Keratinocyte (primary cell): ENCODE measurements around the gene TEX51. TPM values are rescaled to one million over a fixed set of nuclear protein-coding genes. Genes with fewer than 3 reads are reported as not detected.

Experiments used
- DNase-seq: peaks from one replicate; pipeline ENCODE4 v3.0.0-alpha.2; 2011; ENCODE audit warnings: low read depth, missing footprints, low spot score
- FAIRE-seq: peaks from 2 replicates; lab custom pipeline; 2011; peaks lifted over from hg19 to GRCh38; lab: Jason Lieb, UNC
- H2AFZ ChIP-seq: 2 replicates; pipeline ENCODE4 v1.6.0; 2012; ENCODE audit warnings: low read length, control low read depth, inconsistent platforms; ENCODE audit not compliant: control insufficient read depth
- H3K27ac ChIP-seq: 2 replicates; pipeline ENCODE4 v1.5.1; 2011; ENCODE audit warnings: low read length; ENCODE audit not compliant: control insufficient read depth, insufficient read depth
- H3K27me3 ChIP-seq: 3 replicates; pipeline ENCODE4 v1.6.0; 2011; ENCODE audit warnings: low read length; ENCODE audit not compliant: control insufficient read depth, insufficient read depth; ENCODE audit errors: extremely low read depth
- H3K36me3 ChIP-seq, 2 experiments: 2 replicates in 1 of 2; 3 replicates in 1 of 2; pipeline ENCODE4 v1.5.1; 2011; ENCODE audit warnings: low read length in 2 of 2, mild to moderate bottlenecking in 1 of 2; ENCODE audit not compliant: control insufficient read depth in 2 of 2, insufficient read depth in 2 of 2; ENCODE audit errors: extremely low read depth in 1 of 2
- H3K4me1 ChIP-seq: 3 replicates; pipeline ENCODE4 v1.5.1; 2011; ENCODE audit warnings: low read length; ENCODE audit not compliant: control insufficient read depth, insufficient read depth; ENCODE audit errors: extremely low read depth
- H3K4me2 ChIP-seq: 3 replicates; pipeline ENCODE4 v1.6.0; 2011; ENCODE audit warnings: low read depth, low read length; ENCODE audit not compliant: control insufficient read depth, insufficient read depth; ENCODE audit errors: extremely low read depth
- H3K4me3 ChIP-seq, 3 experiments: fragments of 200-600 bp in 1 of 3; sonication (generic) in 1 of 3; 2 replicates in 2 of 3; 3 replicates in 1 of 3; pipeline ENCODE4 v1.5.1; 2011 to 2016; ENCODE audit warnings: low read length in 3 of 3, mild to moderate bottlenecking in 3 of 3, control low read depth in 2 of 3, inconsistent platforms in 1 of 3, low read depth in 1 of 3, mixed read lengths in 1 of 3, mixed run types in 1 of 3, moderate library complexity in 1 of 3; ENCODE audit not compliant: control insufficient read depth in 2 of 3, insufficient read depth in 2 of 3; ENCODE audit errors: extremely low read depth in 1 of 3
- H3K79me2 ChIP-seq: 2 replicates; pipeline ENCODE4 v1.6.0; 2012; ENCODE audit warnings: low read length; ENCODE audit not compliant: control insufficient read depth, insufficient read depth
- H3K9ac ChIP-seq: 3 replicates; pipeline ENCODE4 v1.6.0; 2011; ENCODE audit warnings: low read length; ENCODE audit not compliant: control insufficient read depth, insufficient read depth; ENCODE audit errors: extremely low read depth
- H3K9me1 ChIP-seq: 3 replicates; pipeline ENCODE4 v1.6.0; 2011; ENCODE audit warnings: low read length; ENCODE audit not compliant: control insufficient read depth, insufficient read depth; ENCODE audit errors: extremely low read depth
- H3K9me3 ChIP-seq: 2 replicates; pipeline ENCODE4 v1.5.1; 2012; ENCODE audit warnings: low read depth, low read length; ENCODE audit not compliant: control insufficient read depth
- H4K20me1 ChIP-seq: 3 replicates; pipeline ENCODE4 v1.6.0; 2011; ENCODE audit warnings: low read length; ENCODE audit not compliant: control insufficient read depth, insufficient read depth; ENCODE audit errors: extremely low read depth
- CTCF ChIP-seq, 3 experiments: IDR thresholded peaks in 1 of 3; conservative IDR thresholded peaks in 1 of 3; optimal IDR thresholded peaks in 1 of 3; 2 replicates in 2 of 3; 3 replicates in 1 of 3; pipeline versions ENCODE3 to v1.5.1; 2011; ENCODE audit warnings: low read length in 3 of 3, mild to moderate bottlenecking in 3 of 3, moderate library complexity in 2 of 3, control low read depth in 1 of 3, inconsistent platforms in 1 of 3; ENCODE audit not compliant: insufficient read depth in 2 of 3; ENCODE audit errors: extremely low read depth in 1 of 3
- EZH2 ChIP-seq: IDR thresholded peaks from one replicate; pipeline ENCODE4 v1.6.1; 2012; ENCODE audit warnings: inconsistent platforms, mild to moderate bottlenecking, low read length, moderate library complexity
- dilution Hi-C: fragments of 300-500 bp; cut with MboI; formaldehyde crosslinking; loops from one replicate; pipeline ENCODE4 v1.7.0; 2020; ENCODE audit warnings: low sequenced_read_pairs; ENCODE audit not compliant: extremely low pct_ligation_motif_present
- polyA minus RNA-seq, 3 experiments: library from RNA; depleted of rRNA, polyadenylated mRNA; stranded (reverse); fragments of >200 nt; gene quantifications; 1 replicate in 1 of 3; 2 replicates in 1 of 3; 3 replicates in 1 of 3; pipeline ENCODE4 v1.2.3, GENCODE V29; 2011
- polyA plus RNA-seq, 5 experiments: library from polyadenylated mRNA; depleted of rRNA in 3 of 5; stranded (reverse) in 3 of 5; stranded (forward) in 1 of 5; unstranded in 1 of 5; fragments of >200 nt; gene quantifications; 1 replicate in 1 of 5; 2 replicates in 3 of 5; 3 replicates in 1 of 5; pipeline versions ENCODE4 v1.2.1 to v1.2.3, GENCODE V29; 2011 to 2012; ENCODE audit warnings: missing spikeins in 2 of 5, low read depth in 1 of 5, low replicate concordance in 1 of 5

TEX51 gene
- polyA plus RNA-seq (not detected in 3 replicates), polyA minus RNA-seq (not detected in 3 replicates)
- polyA plus RNA-seq (2011; ENCODE audit: low read depth) = not detected
- polyA plus RNA-seq (2011; cell fraction: cytosol; rRNA removed) = not detected in 2 replicates
- not detected in 2 replicates for polyA plus RNA-seq (2011; cell fraction: nucleus; rRNA removed)
- polyA plus RNA-seq (2012; ENCODE audit: low replicate concordance) = not detected in 2 replicates
- polyA minus RNA-seq (2011; cell fraction: cytosol; rRNA and poly(A)+ RNA removed) = not detected
- polyA minus RNA-seq (2011; cell fraction: nucleus; rRNA and poly(A)+ RNA removed) = not detected in 2 replicates

GRCh38 chr2:126898636-126899035, at the start of gene TEX51:
TSS of gene TEX51 (plus strand) at chr2:126898890. CDS start at chr2:126898919, 29 bp downstream.
- no peak within 1 kb of the TSS for H3K27ac ChIP-seq
- no peaks in the 10 kb centered on the region for H3K36me3 ChIP-seq
- H2AFZ ChIP-seq = no peak within 1 kb of the TSS
- H3K9me1 ChIP-seq = no peaks in the 10 kb centered on the region
- H3K79me2 ChIP-seq = no peaks in the 10 kb centered on the region
- dilution Hi-C loops = no loop called here
- no peak for FAIRE-seq
- peaks cover 5% of the 10 kb centered on the region for H3K9me3 ChIP-seq
- H3K4me2 ChIP-seq = no peak within 1 kb of the TSS
- no peak within 1 kb of the TSS for H3K9ac ChIP-seq
- H3K27me3 ChIP-seq = no peaks in the 10 kb centered on the region
- no peak within 1 kb of the TSS for H3K4me3 ChIP-seq
- H3K4me1 ChIP-seq = no peaks in the 10 kb centered on the region
- DNase-seq = no peak
- TF ChIP-seq EZH2 (no peak), CTCF (optimal IDR thresholded peaks at IDR 0.05 in 1 of 3, IDR thresholded peaks at IDR 0.05 in 1 of 3, conservative IDR thresholded peaks at IDR 0.05 in 1 of 3; ENCODE audit: extremely low read depth in 1 of 3, insufficient read depth in 2 of 3, low read length in 3 of 3) (no peak)
- no peaks in the 10 kb centered on the region for H4K20me1 ChIP-seq

DNA sequence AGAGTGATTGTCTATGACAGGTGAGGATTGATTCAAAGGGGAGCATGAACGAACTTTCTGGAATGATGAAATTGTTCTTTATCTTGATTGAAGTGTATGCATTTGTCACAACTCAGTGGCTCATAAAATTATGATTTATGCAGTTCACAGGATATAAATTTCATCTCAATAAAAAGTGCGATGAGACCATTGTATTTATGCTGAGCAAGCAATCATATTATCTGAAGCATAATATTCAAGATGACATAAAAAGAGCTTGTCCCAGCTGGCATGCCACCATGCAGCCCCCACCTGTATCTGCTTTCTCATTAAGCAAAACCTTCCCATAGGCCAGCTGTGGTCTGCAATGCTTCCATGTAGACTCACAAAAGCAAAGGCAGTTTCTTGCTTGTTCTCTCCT, 49.6 kb upstream of the TEX51 start:
- Histone ChIP-seq H3K9ac (no peak overlapping the region), H3K27me3 (no peaks in the 10 kb centered on the region), H3K79me2 (no peaks in the 10 kb centered on the region), H2AFZ (no peak overlapping the region), H4K20me1 (no peaks in the 10 kb centered on the region), H3K27ac (no peak overlapping the region), H3K4me2 (no peak overlapping the region), H3K4me1 (no peaks in the 10 kb centered on the region), H3K9me1 (no peaks in the 10 kb centered on the region), H3K4me3 (no peak overlapping the region), H3K9me3 (no peaks in the 10 kb centered on the region), H3K36me3 (no peaks in the 10 kb centered on the region)
- TF ChIP-seq EZH2 (no peak), CTCF (optimal IDR thresholded peaks at IDR 0.05 in 1 of 3, IDR thresholded peaks at IDR 0.05 in 1 of 3, conservative IDR thresholded peaks at IDR 0.05 in 1 of 3; ENCODE audit: extremely low read depth in 1 of 3, insufficient read depth in 2 of 3, low read length in 3 of 3) (no peak)
- dilution Hi-C loops = no loop called here
- no peak for DNase-seq
- FAIRE-seq = no peak
